Large intestine (tissue), 12 donors: ENCODE data around the gene FKBP1C. TPM values are rescaled to one million over a fixed set of nuclear protein-coding genes. Genes with fewer than 3 reads are reported as not detected.
"Not testable (repeated sequence)": the region's sequence is repeated elsewhere in the genome, so short reads cannot be mapped to it uniquely, and the experiment has no call there.

Source experiments
- DNase-seq, 2 donors: peaks; one replicate each; pipeline versions ENCODE4 v3.0.0 to v3.0.0-alpha.2; 2013
- H3K27ac ChIP-seq: one replicate; pipeline ENCODE4 v1.5.1; 2013; ENCODE audit warnings: low read length
- H3K27me3 ChIP-seq: 2 replicates; pipeline ENCODE4 v1.6.1; 2013; ENCODE audit warnings: low read length; ENCODE audit not compliant: control insufficient read depth, insufficient read depth
- H3K36me3 ChIP-seq: 2 replicates; pipeline ENCODE4 v1.6.1; 2013; ENCODE audit warnings: low read length; ENCODE audit not compliant: control insufficient read depth, insufficient read depth
- H3K4me1 ChIP-seq: one replicate; pipeline ENCODE4 v1.6.1; 2013; ENCODE audit warnings: low read length; ENCODE audit not compliant: control insufficient read depth, insufficient read depth
- H3K4me3 ChIP-seq: one replicate; pipeline ENCODE4 v1.5.1; 2013; ENCODE audit warnings: low read length
- H3K9me3 ChIP-seq: one replicate; pipeline ENCODE4 v1.6.1; 2013; ENCODE audit warnings: mild to moderate bottlenecking, low read depth, low read length, moderate library complexity; ENCODE audit not compliant: control insufficient read depth
- WGBS: methylation state at CpG from one replicate; pipeline ENCODE4 v1.1.5; 2013; ENCODE audit warnings: low lambda C conversion rate; ENCODE audit not compliant: insufficient coverage; 5-methylcytosine and 5-hydroxymethylcytosine counted together
- long read RNA-seq, 11 donors: transcript quantifications; one replicate each; lab custom pipeline, GENCODE V29; 2026
- polyA plus RNA-seq: library from polyadenylated mRNA; unstranded; fragments of 120-200 nt; gene quantifications from one replicate; pipeline ENCODE4 v1.2.1, GENCODE V29; 2013

Gene FKBP1C
- polyA plus RNA-seq: 1.2 TPM
- long read RNA-seq, donor 1, transcript FKBP1C-201 (1 exons, 1,579 nt): major isoform, 22 of 22 reads
- long read RNA-seq, donor 1, partial matches to known transcripts: 0 of 22 reads
- long read RNA-seq, donor 1, other reads (novel, unspliced or antisense): 0 of 22 reads
- long read RNA-seq, donor 2, transcript FKBP1C-201 (1 exons, 1,579 nt): major isoform, 26 of 26 reads
- long read RNA-seq, donor 2, partial matches to known transcripts: 0 of 26 reads
- long read RNA-seq, donor 2, other reads (novel, unspliced or antisense): 0 of 26 reads
- long read RNA-seq, donor 3, transcript FKBP1C-201 (1 exons, 1,579 nt): major isoform, 42 of 42 reads
- long read RNA-seq, donor 3, partial matches to known transcripts: 0 of 42 reads
- long read RNA-seq, donor 3, other reads (novel, unspliced or antisense): 0 of 42 reads
- long read RNA-seq, donor 4, partial matches to known transcripts: 0 of 3 reads
- long read RNA-seq, donor 4, other reads (novel, unspliced or antisense): 0 of 3 reads
- long read RNA-seq, donor 5, transcript FKBP1C-201 (1 exons, 1,579 nt): major isoform, 13 of 13 reads
- long read RNA-seq, donor 5, partial matches to known transcripts: 0 of 13 reads
- long read RNA-seq, donor 5, other reads (novel, unspliced or antisense): 0 of 13 reads
- long read RNA-seq, donor 6, transcript FKBP1C-201 (1 exons, 1,579 nt): major isoform, 25 of 25 reads
- long read RNA-seq, donor 6, partial matches to known transcripts: 0 of 25 reads
- long read RNA-seq, donor 6, other reads (novel, unspliced or antisense): 0 of 25 reads
- long read RNA-seq, donor 7, transcript FKBP1C-201 (1 exons, 1,579 nt): major isoform, 7 of 7 reads
- long read RNA-seq, donor 7, partial matches to known transcripts: 0 of 7 reads
- long read RNA-seq, donor 7, other reads (novel, unspliced or antisense): 0 of 7 reads
- long read RNA-seq, donor 8, transcript FKBP1C-201 (1 exons, 1,579 nt): major isoform, 34 of 34 reads
- long read RNA-seq, donor 8, partial matches to known transcripts: 0 of 34 reads
- long read RNA-seq, donor 8, other reads (novel, unspliced or antisense): 0 of 34 reads
- long read RNA-seq, donor 9, transcript FKBP1C-201 (1 exons, 1,579 nt): major isoform, 19 of 19 reads
- long read RNA-seq, donor 9, partial matches to known transcripts: 0 of 19 reads
- long read RNA-seq, donor 9, other reads (novel, unspliced or antisense): 0 of 19 reads
- long read RNA-seq, donor 10, transcript FKBP1C-201 (1 exons, 1,579 nt): major isoform, 17 of 17 reads
- long read RNA-seq, donor 10, partial matches to known transcripts: 0 of 17 reads
- long read RNA-seq, donor 10, other reads (novel, unspliced or antisense): 0 of 17 reads
- long read RNA-seq, donor 11, transcript FKBP1C-201 (1 exons, 1,579 nt): major isoform, 19 of 19 reads
- long read RNA-seq, donor 11, partial matches to known transcripts: 0 of 19 reads
- long read RNA-seq, donor 11, other reads (novel, unspliced or antisense): 0 of 19 reads

GRCh38 chr6:63211343-63211742 lies at the start of gene FKBP1C:
TSS of gene FKBP1C (plus strand) at chr6:63211469.
- not testable (repeated sequence) for DNase-seq, H3K27me3 ChIP-seq, H3K9me3 ChIP-seq, H3K4me1 ChIP-seq, H3K36me3 ChIP-seq, H3K4me3 ChIP-seq, H3K27ac ChIP-seq
- WGBS: no CpG with 5 or more reads among the region's 27 CpGs

GRCh38 chr6:63164047-63164803 lies 47.0 kb upstream of the FKBP1C start:
- H3K27me3 ChIP-seq, DNase-seq, H3K4me3 ChIP-seq, H3K36me3 ChIP-seq, H3K27ac ChIP-seq, H3K4me1 ChIP-seq: not testable (repeated sequence)
- H3K9me3 ChIP-seq: peaks cover 15% of the 10 kb centered on the region
- no CpG with 5 or more reads among the region's 37 CpGs for WGBS

- no peaks in the 10 kb centered on the region for H3K27me3 ChIP-seq
- no peak overlapping the region for H3K4me3 ChIP-seq
- H3K9me3 ChIP-seq: no peaks in the 10 kb centered on the region
- no peaks in the 10 kb centered on the region for H3K4me1 ChIP-seq
- H3K27ac ChIP-seq: no peak overlapping the region
- no peaks in the 10 kb centered on the region for H3K36me3 ChIP-seq
- WGBS: 100% methylated on average over 1 of the region's 1 CpG
- DNase-seq: no peak
Measured at GRCh38 chr6:63174173-63174572, 37.1 kb upstream of the FKBP1C start.

DNA sequence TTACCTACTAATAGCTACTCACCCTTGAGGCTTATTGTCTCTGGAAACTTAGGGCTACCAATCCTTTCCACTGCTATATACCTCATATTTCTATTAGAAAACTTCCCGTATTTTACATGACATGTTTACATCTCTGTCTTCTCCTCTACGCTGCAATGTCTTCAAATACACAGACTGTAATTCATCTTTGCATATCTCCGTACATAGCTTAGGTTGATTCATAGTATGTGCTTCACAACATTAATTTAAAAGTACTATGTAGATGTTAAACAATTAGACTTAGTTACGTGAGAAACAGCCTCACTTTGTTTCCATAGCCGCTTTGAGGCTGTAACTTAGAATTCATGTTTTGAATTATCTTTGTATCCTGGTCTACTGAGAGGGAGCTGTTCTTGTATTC lies 35.1 kb upstream of the FKBP1C start:
- Histone ChIP-seq H3K27me3 (no peaks in the 10 kb centered on the region), H3K27ac (no peak overlapping the region), H3K9me3 (no peaks in the 10 kb centered on the region), H3K4me1 (no peaks in the 10 kb centered on the region), H3K4me3 (no peak overlapping the region), H3K36me3 (no peaks in the 10 kb centered on the region)
- 73% methylated on average over 3 of the region's 5 CpGs for WGBS
- no peak for DNase-seq

DNA sequence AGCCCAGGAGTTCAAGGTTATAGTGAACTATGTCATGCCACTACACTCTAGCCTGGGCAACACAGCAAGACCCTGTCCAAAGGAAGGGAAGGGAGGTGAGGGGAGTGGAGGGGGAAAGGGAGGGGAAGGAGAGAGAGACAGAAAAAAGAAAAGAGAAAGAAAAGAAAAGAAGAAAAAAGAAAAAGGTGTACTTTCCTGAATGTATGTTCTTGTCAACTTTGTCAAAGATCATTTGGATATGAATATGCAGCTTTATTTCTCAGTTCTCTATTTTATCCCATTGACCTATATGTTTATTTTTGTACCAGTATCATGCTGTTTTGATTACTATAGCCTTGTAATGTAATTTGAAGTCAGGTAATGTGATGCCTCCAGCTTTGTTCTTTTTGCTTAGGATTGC lies 30.9 kb upstream of the FKBP1C start:
- Histone ChIP-seq H3K4me1 (no peaks in the 10 kb centered on the region), H3K4me3 (no peak overlapping the region), H3K36me3 (no peaks in the 10 kb centered on the region), H3K27me3 (no peaks in the 10 kb centered on the region), H3K9me3 (no peaks in the 10 kb centered on the region), H3K27ac (no peak overlapping the region)
- no peak for DNase-seq

DNA sequence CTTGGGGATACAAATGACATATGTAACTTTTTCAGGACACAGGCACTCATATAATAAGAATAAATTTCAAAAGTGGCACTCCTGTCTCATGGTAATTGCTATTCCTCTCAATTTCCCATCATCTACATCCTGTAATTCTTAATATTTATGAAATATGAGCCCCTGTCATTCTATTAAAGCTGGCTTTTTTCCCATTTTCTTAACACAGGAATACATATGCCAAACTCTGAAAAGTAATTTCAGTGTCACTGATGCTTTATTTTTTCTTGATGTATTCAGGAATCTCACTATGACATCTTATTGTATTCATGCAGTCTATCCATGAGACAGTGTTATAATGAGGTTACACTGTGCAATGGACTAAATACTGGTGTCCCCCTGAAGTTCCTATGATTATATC lies 24.3 kb upstream of the FKBP1C start:
- DNase-seq: no peak
- Histone ChIP-seq H3K27me3 (no peaks in the 10 kb centered on the region), H3K9me3 (no peaks in the 10 kb centered on the region), H3K4me1 (no peaks in the 10 kb centered on the region), H3K4me3 (no peak overlapping the region), H3K27ac (no peak overlapping the region), H3K36me3 (no peaks in the 10 kb centered on the region)

GRCh38 chr6:63188828-63189227 lies 22.4 kb upstream of the FKBP1C start:
- Histone ChIP-seq H3K36me3 (no peaks in the 10 kb centered on the region), H3K9me3 (no peaks in the 10 kb centered on the region), H3K27me3 (no peaks in the 10 kb centered on the region), H3K4me3 (no peak overlapping the region), H3K4me1 (no peaks in the 10 kb centered on the region), H3K27ac (no peak overlapping the region)
- DNase-seq: no peak

- Histone ChIP-seq H3K4me1 (no peaks in the 10 kb centered on the region), H3K27ac (no peak overlapping the region), H3K27me3 (no peaks in the 10 kb centered on the region), H3K9me3 (no peaks in the 10 kb centered on the region), H3K36me3 (no peaks in the 10 kb centered on the region), H3K4me3 (no peak overlapping the region)
- DNase-seq: no peak
- WGBS: no CpG with 5 or more reads among the region's 5 CpGs
Measured at GRCh38 chr6:63193324-63193723, 17.9 kb upstream of the FKBP1C start.

DNA sequence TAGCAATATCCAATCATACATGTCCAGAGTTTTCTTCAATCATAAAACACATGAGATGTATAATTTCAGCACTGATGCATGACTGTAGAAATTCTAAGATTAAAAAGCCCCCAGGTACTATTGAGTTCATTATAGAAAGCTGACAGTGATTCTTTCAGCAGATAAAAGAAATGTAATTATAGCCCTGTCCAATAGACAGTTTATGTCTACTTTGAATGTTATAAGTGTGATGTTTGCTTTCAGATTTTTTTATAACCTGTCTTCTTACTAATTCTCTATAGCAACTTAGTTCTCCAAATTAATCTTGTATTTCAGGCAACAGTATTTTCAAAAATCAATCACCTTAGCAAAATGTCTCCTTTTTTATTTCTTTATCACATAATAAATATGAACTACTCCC lies 13.5 kb upstream of the FKBP1C start:
- no peaks in the 10 kb centered on the region for H3K27me3 ChIP-seq
- no peak overlapping the region for H3K27ac ChIP-seq
- H3K9me3 ChIP-seq: no peaks in the 10 kb centered on the region
- H3K36me3 ChIP-seq: no peaks in the 10 kb centered on the region
- DNase-seq: no peak
- H3K4me3 ChIP-seq: no peak overlapping the region
- no peaks in the 10 kb centered on the region for H3K4me1 ChIP-seq

DNA sequence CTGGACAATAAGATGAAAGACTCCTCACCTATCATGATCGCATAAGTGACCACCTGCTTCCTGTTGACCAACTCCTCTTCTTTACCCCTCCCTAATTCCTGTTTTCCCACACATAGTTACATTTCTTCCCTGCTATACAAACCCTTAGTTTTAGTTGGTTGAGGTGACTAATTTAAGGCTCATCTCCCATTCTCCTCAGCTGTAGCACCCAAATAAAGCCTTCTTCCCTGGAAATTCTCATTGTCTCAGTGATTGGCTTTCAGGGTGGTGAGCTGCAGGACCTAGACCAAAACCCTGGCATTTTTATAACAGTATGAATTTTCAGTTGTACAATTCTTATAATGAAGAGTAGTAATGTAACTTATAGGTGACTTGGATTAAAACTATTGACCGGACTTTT lies 2.1 kb downstream of the FKBP1C start:
- WGBS: 100% methylated on average over 1 of the region's 2 CpGs
- H3K4me3 ChIP-seq: no peak overlapping the region
- H3K4me1 ChIP-seq: no peaks in the 10 kb centered on the region
- DNase-seq: no peak
- no peaks in the 10 kb centered on the region for H3K27me3 ChIP-seq
- no peak overlapping the region for H3K27ac ChIP-seq
- H3K9me3 ChIP-seq: no peaks in the 10 kb centered on the region
- no peaks in the 10 kb centered on the region for H3K36me3 ChIP-seq
